Fibroblast of mammary gland (primary cell): ENCODE data around the gene TACO1.

Experiments used
- DNase-seq: peaks from one replicate; pipeline ENCODE4 v3.0.0-alpha.2; 2010; ENCODE audit warnings: low read depth
- H3K4me3 ChIP-seq: 2 replicates; pipeline ENCODE4 v1.5.1; 2011; ENCODE audit warnings: low read depth, mild to moderate bottlenecking, low read length, moderate library complexity; ENCODE audit not compliant: control insufficient read depth
- CTCF ChIP-seq: conservative IDR thresholded peaks from 2 replicates; pipeline ENCODE4 v1.5.1; 2011; ENCODE audit warnings: low read depth, low read length, inconsistent platforms; ENCODE audit not compliant: control insufficient read depth, insufficient read depth

TACO1 gene

GRCh38 chr17:63641692-63642448, 41.2 kb downstream of the TACO1 start:
- no peak for DNase-seq
- TF ChIP-seq CTCF = no peak
- H3K4me3 ChIP-seq = no peak overlapping the region

GRCh38 chr17:63644846-63645245, 44.2 kb downstream of the TACO1 start:
- DNase-seq = no peak
- H3K4me3 ChIP-seq = no peak overlapping the region

GRCh38 chr17:63645775-63646487, 45.2 kb downstream of the TACO1 start:
- no peak for DNase-seq
- no peak for TF ChIP-seq CTCF
- H3K4me3 ChIP-seq = no peak overlapping the region

More at GRCh38 chr17:63644846-63645245, 44.2 kb downstream of the TACO1 start:
- TF ChIP-seq CTCF = no peak

- H3K4me3 ChIP-seq = no peak overlapping the region
- no peak for DNase-seq
- TF ChIP-seq CTCF = no peak
Observed at GRCh38 chr17:63646488-63646806, 45.8 kb downstream of the TACO1 start.

- no peak overlapping the region for H3K4me3 ChIP-seq
- TF ChIP-seq CTCF = no peak
- DNase-seq = no peak
Observed at GRCh38 chr17:63647065-63647725, 46.5 kb downstream of the TACO1 start.

- H3K4me3 ChIP-seq = no peak overlapping the region
- TF ChIP-seq CTCF = no peak
- DNase-seq = no peak
Observed at GRCh38 chr17:63647936-63648335, 47.2 kb downstream of the TACO1 start.
